Measurements from ENCODE around the gene SPTBN1.

GRCh38 chr2:54572636-54573536 is 116.8 kb downstream of the SPTBN1 start:
- TF ChIP-seq CTCF (IDR thresholded peaks at IDR 0.05; ENCODE audit: low read length) (no peak), EZH2 (IDR thresholded peaks at IDR 0.05; ENCODE audit: borderline replicate concordance, low read length) (no peak)

Measured in OCI-LY1 (cell line).